ENCODE results near the gene RFT1. TPM values are rescaled to one million over a fixed set of nuclear protein-coding genes. Genes with fewer than 3 reads are reported as not detected.

Gene RFT1
- total RNA-seq, 5 donors from 2014 or later (not counting 1 experiment from before 2014, with no cell fraction given): 14.4 to 27.8 (median 26.6) TPM

- CTCF ChIA-PET: no interaction called here
- peaks cover 0 to 5% of the 10 kb centered on the region in 2 donors for H3K36me3 ChIP-seq (ENCODE audit: control insufficient read depth in 2 of 2, extremely low read depth in 1 of 2, insufficient read depth in 1 of 2, low read length in 1 of 2)
- no peaks in the 10 kb centered on the region for H3K36me3 Mint-ChIP-seq
- H3K9me3 Mint-ChIP-seq: no peaks in the 10 kb centered on the region
- peak overlapping the region; percentile 81 to 87 (median 82) for H3K4me3 Mint-ChIP-seq
- H3K4me1 ChIP-seq (ENCODE audit: control insufficient read depth in 1 of 2, extremely low read depth in 1 of 2, insufficient read depth in 2 of 2, low read length in 2 of 2): peaks cover 11 to 52% of the 10 kb centered on the region in 2 experiments
- 70% methylated on average over 4 of the region's 6 CpGs for WGBS (ENCODE audit: insufficient coverage)
- DNase-seq: no peak
- peaks cover 37 to 44% (median 44%) of the 10 kb centered on the region in 3 donors for H3K4me1 Mint-ChIP-seq
- H3K27me3 Mint-ChIP-seq: no peaks in the 10 kb centered on the region
- H3K27ac ChIP-seq (ENCODE audit: low read length): peak overlapping the region; percentile 25
- no peak overlapping the region for H3K4me3 ChIP-seq (ENCODE audit: control insufficient read depth in 1 of 2, extremely low read depth in 1 of 2, low read length in 1 of 2)
- peaks cover 0 to 4% of the 10 kb centered on the region in 2 experiments for H3K27me3 ChIP-seq (replicated peaks in 1 of 2; ENCODE audit: control insufficient read depth in 2 of 2, extremely low read depth in 1 of 2, insufficient read depth in 2 of 2, low read length in 1 of 2)
- H3K9me3 ChIP-seq: no peaks in the 10 kb centered on the region
- POLR2A ChIA-PET: no interaction called here
- peak overlapping the region; percentile 84 to 91 for H3K27ac Mint-ChIP-seq
- ATAC-seq (replicated peaks in 1 of 4): no peak
Observed at GRCh38 chr3:53163444-53164387, 33.5 kb upstream of the RFT1 start.

GRCh38 chr3:53162672-53163443 is 32.6 kb upstream of the RFT1 start:
- ChIA-PET POLR2A (interaction anchor here in 1 of 2 donors (0.6 kb wide), 1 partner anchor 100 kb away, joined by 3 read pairs; no protein-coding TSS in a partner anchor), CTCF (no interaction called here)
- H3K27ac ChIP-seq (ENCODE audit: low read length): peak overlapping the region; percentile 25
- peaks cover 11 to 48% of the 10 kb centered on the region in 2 experiments for H3K4me1 ChIP-seq (ENCODE audit: control insufficient read depth in 1 of 2, extremely low read depth in 1 of 2, insufficient read depth in 2 of 2, low read length in 2 of 2)
- Mint-ChIP-seq H3K27me3 (peaks cover 0 to 2% of the 10 kb centered on the region in 2 donors), H3K36me3 (no peaks in the 10 kb centered on the region), H3K9me3 (no peaks in the 10 kb centered on the region), H3K4me1 (peaks cover 29 to 38% (median 35%) of the 10 kb centered on the region in 3 donors), H3K4me3 (peak overlapping the region; percentile 81 to 87 (median 82)), H3K27ac (peak overlapping the region; percentile 84 to 91)
- H3K36me3 ChIP-seq (ENCODE audit: control insufficient read depth in 2 of 2, extremely low read depth in 1 of 2, insufficient read depth in 1 of 2, low read length in 1 of 2): peaks cover 0 to 5% of the 10 kb centered on the region in 2 donors
- WGBS (ENCODE audit: insufficient coverage): 29% methylated on average over 12 of the region's 12 CpGs
- ATAC-seq (replicated peaks in 1 of 4): peak; percentile 8 to 46 (median 30)
- peak; percentile 3 to 75 (median 55) for DNase-seq
- peaks cover 0 to 8% of the 10 kb centered on the region in 2 experiments for H3K27me3 ChIP-seq (replicated peaks in 1 of 2; ENCODE audit: control insufficient read depth in 2 of 2, extremely low read depth in 1 of 2, insufficient read depth in 2 of 2, low read length in 1 of 2)
- H3K4me3 ChIP-seq (ENCODE audit: control insufficient read depth in 1 of 2, extremely low read depth in 1 of 2, low read length in 1 of 2): peak overlapping the region in 1 of 2 donors; percentile 96
- no peaks in the 10 kb centered on the region for H3K9me3 ChIP-seq

GRCh38 chr3:53161820-53162671 is 31.8 kb upstream of the RFT1 start:
- 14% methylated on average over 22 of the region's 49 CpGs for WGBS (ENCODE audit: insufficient coverage)
- peak; percentile 5 to 60 (median 28) for DNase-seq
- ChIA-PET POLR2A (interaction anchor here in 1 of 2 donors (0.6 kb wide), 1 partner anchor 99 kb away, joined by 3 read pairs; no protein-coding TSS in a partner anchor), CTCF (no interaction called here)
- no peaks in the 10 kb centered on the region for H3K36me3 Mint-ChIP-seq
- H3K4me1 ChIP-seq (ENCODE audit: control insufficient read depth in 1 of 2, extremely low read depth in 1 of 2, insufficient read depth in 2 of 2, low read length in 2 of 2): peaks cover 11 to 42% of the 10 kb centered on the region in 2 experiments
- H3K4me1 Mint-ChIP-seq: peaks cover 22 to 33% (median 30%) of the 10 kb centered on the region in 3 donors
- H3K36me3 ChIP-seq (ENCODE audit: control insufficient read depth in 2 of 2, extremely low read depth in 1 of 2, insufficient read depth in 1 of 2, low read length in 1 of 2): peaks cover 0 to 5% of the 10 kb centered on the region in 2 donors
- no peaks in the 10 kb centered on the region for H3K9me3 ChIP-seq
- peak overlapping the region; percentile 84 to 91 for H3K27ac Mint-ChIP-seq
- no peaks in the 10 kb centered on the region for H3K9me3 Mint-ChIP-seq
- peaks cover 0 to 15% of the 10 kb centered on the region in 2 experiments for H3K27me3 ChIP-seq (replicated peaks in 1 of 2; ENCODE audit: control insufficient read depth in 2 of 2, extremely low read depth in 1 of 2, insufficient read depth in 2 of 2, low read length in 1 of 2)
- H3K27ac ChIP-seq (ENCODE audit: low read length): peak overlapping the region; percentile 46
- peak overlapping the region; percentile 70 to 96 for H3K4me3 ChIP-seq (ENCODE audit: control insufficient read depth in 1 of 2, extremely low read depth in 1 of 2, low read length in 1 of 2)
- peaks cover 6 to 9% of the 10 kb centered on the region in 2 donors for H3K27me3 Mint-ChIP-seq
- H3K4me3 Mint-ChIP-seq: peak overlapping the region; percentile 81 to 87 (median 82)
- peak in 1 of 4 experiments; percentile 22 for ATAC-seq (replicated peaks in 1 of 4)

GRCh38 chr3:53161450-53161819 is 31.2 kb upstream of the RFT1 start:
- POLR2A ChIA-PET: interaction anchor here in 1 of 2 donors (0.7 kb wide), 1 partner anchor 39 kb away, joined by 3 read pairs; no protein-coding TSS in a partner anchor
- WGBS (ENCODE audit: insufficient coverage): 0% methylated on average over 26 of the region's 41 CpGs
- H3K27ac Mint-ChIP-seq: peak overlapping the region; percentile 59 to 79
- peaks cover 6 to 14% of the 10 kb centered on the region in 2 donors for H3K27me3 Mint-ChIP-seq
- ATAC-seq (replicated peaks in 1 of 4) (peak in 2 of 4 experiments; percentile 2 to 3), DNase-seq (peak in 4 of 35 experiments; percentile 6 to 28 (median 11))
- Histone ChIP-seq H3K36me3 (ENCODE audit: control insufficient read depth in 2 of 2, extremely low read depth in 1 of 2, insufficient read depth in 1 of 2, low read length in 1 of 2) (peaks cover 0 to 5% of the 10 kb centered on the region in 2 donors), H3K27ac (ENCODE audit: low read length) (peak overlapping the region; percentile 46), H3K27me3 (replicated peaks in 1 of 2; ENCODE audit: control insufficient read depth in 2 of 2, extremely low read depth in 1 of 2, insufficient read depth in 2 of 2, low read length in 1 of 2) (peaks cover 0 to 21% of the 10 kb centered on the region in 2 experiments), H3K9me3 (no peaks in the 10 kb centered on the region), H3K4me3 (ENCODE audit: control insufficient read depth in 1 of 2, extremely low read depth in 1 of 2, low read length in 1 of 2) (peak overlapping the region; percentile 70 to 96), H3K4me1 (ENCODE audit: control insufficient read depth in 1 of 2, extremely low read depth in 1 of 2, insufficient read depth in 2 of 2, low read length in 2 of 2) (peaks cover 11 to 36% of the 10 kb centered on the region in 2 experiments)
- no peaks in the 10 kb centered on the region for H3K36me3 Mint-ChIP-seq
- H3K9me3 Mint-ChIP-seq: no peaks in the 10 kb centered on the region
- H3K4me3 Mint-ChIP-seq: peak overlapping the region; percentile 81 to 87 (median 82)
- CTCF ChIA-PET: interaction anchor here in 1 of 2 donors (0.6 to 1.2 kb wide), 3 partner anchors 30 to 36 kb away, joined by 3 to 4 read pairs (median 4); no protein-coding TSS in a partner anchor
- peaks cover 22 to 30% (median 29%) of the 10 kb centered on the region in 3 donors for H3K4me1 Mint-ChIP-seq

GRCh38 chr3:53160660-53161449 is 30.6 kb upstream of the RFT1 start, which contains the start of gene PRKCD:
TSS of gene PRKCD (plus strand) at chr3:53161209. CDS start at chr3:53178423, 17,214 bp downstream.
- no peaks in the 10 kb centered on the region for H3K9me3 ChIP-seq
- peak within 1 kb of the TSS; percentile 46 for H3K27ac ChIP-seq (ENCODE audit: low read length)
- peak within 1 kb of the TSS; percentile 77 to 79 for H3K27ac Mint-ChIP-seq
- H3K4me1 Mint-ChIP-seq: peaks cover 22 to 27% (median 26%) of the 10 kb centered on the region in 3 donors
- H3K4me3 ChIP-seq (ENCODE audit: control insufficient read depth in 1 of 2, extremely low read depth in 1 of 2, low read length in 1 of 2): peak within 1 kb of the TSS; percentile 72 to 96
- H3K36me3 ChIP-seq (ENCODE audit: control insufficient read depth in 2 of 2, extremely low read depth in 1 of 2, insufficient read depth in 1 of 2, low read length in 1 of 2): peaks cover 0 to 3% of the 10 kb centered on the region in 2 donors
- H3K9me3 Mint-ChIP-seq: no peaks in the 10 kb centered on the region
- H3K4me3 Mint-ChIP-seq: peak within 1 kb of the TSS; percentile 81 to 87 (median 82)
- POLR2A ChIA-PET: interaction anchor here (0.6 to 0.7 kb wide), 3 partner anchors 29 to 38 kb away, joined by 3 to 4 read pairs (median 3); no protein-coding TSS in a partner anchor
- H3K4me1 ChIP-seq (ENCODE audit: control insufficient read depth in 1 of 2, extremely low read depth in 1 of 2, insufficient read depth in 2 of 2, low read length in 2 of 2): peaks cover 11 to 38% of the 10 kb centered on the region in 2 experiments
- peaks cover 0 to 27% of the 10 kb centered on the region in 2 experiments for H3K27me3 ChIP-seq (replicated peaks in 1 of 2; ENCODE audit: control insufficient read depth in 2 of 2, extremely low read depth in 1 of 2, insufficient read depth in 2 of 2, low read length in 1 of 2)
- CTCF ChIA-PET: interaction anchor here in 1 of 2 donors (0.6 to 1.2 kb wide), 6 partner anchors 27 to 47 kb away, joined by 3 to 5 read pairs (median 4); no protein-coding TSS in a partner anchor
- H3K27me3 Mint-ChIP-seq: peaks cover 6 to 18% of the 10 kb centered on the region in 2 donors
- under 1% methylated on average over 84 of the region's 88 CpGs for WGBS (ENCODE audit: insufficient coverage)
- peak; percentile 83 to 92 (median 86) for ATAC-seq (replicated peaks in 1 of 4)
- H3K36me3 Mint-ChIP-seq: no peaks in the 10 kb centered on the region
- peak; percentile 51 to 92 (median 72) for DNase-seq

Measured in T-cell (primary cell).